OCI-LY7 (cell line): ENCODE measurements around the gene SLC16A13. TPM values are rescaled to one million over a fixed set of nuclear protein-coding genes. Genes with fewer than 3 reads are reported as not detected.

Source experiments
- BruUV-seq: library from RNA; stranded (reverse); fragments of 400-500 nt; replicated peaks from 2 replicates; lab custom pipeline; 2021; lab: Mats Ljungman, UMichigan
- CTCF ChIA-PET: fragments of 300-600 bp; sonication (Branson Sonifier 250); formaldehyde crosslinking; loops from one replicate; lab custom pipeline; 2022; ENCODE audit warnings: antibody characterized with exemption; ENCODE audit not compliant: unreplicated experiment; lab: Charles Lee
- POLR2A ChIA-PET: fragments of 300-600 bp; sonication (Branson Sonifier 250); formaldehyde crosslinking; loops from one replicate; lab custom pipeline; 2022; ENCODE audit warnings: antibody characterized with exemption; lab: Charles Lee
- DNase-seq: peaks from one replicate; pipeline ENCODE4 v3.0.0-alpha.2; 2015; ENCODE audit warnings: low spot score
- H2AFZ ChIP-seq: fragments of 200-600 bp; sonication (generic), shearing (Covaris generic); 2 replicates; pipeline ENCODE4 v1.6.1; 2014; ENCODE audit warnings: mild to moderate bottlenecking, antibody characterized with exemption, low read length, moderate library complexity
- H3K27ac ChIP-seq: fragments of 200-600 bp; sonication (generic); 2 replicates; pipeline ENCODE4 v1.5.1; 2014; ENCODE audit warnings: mixed run types, low read depth, mild to moderate bottlenecking, moderate library complexity, low read length, inconsistent platforms; ENCODE audit not compliant: poor library complexity, severe bottlenecking
- H3K36me3 ChIP-seq: fragments of 200-600 bp; sonication (generic); 2 replicates; pipeline ENCODE4 v1.6.1; 2014; ENCODE audit warnings: mild to moderate bottlenecking, antibody characterized with exemption, low read length, moderate library complexity, mixed read lengths; ENCODE audit not compliant: insufficient read depth
- H3K4me1 ChIP-seq: fragments of 200-600 bp; sonication (generic); 2 replicates; pipeline ENCODE4 v1.5.1; 2014; ENCODE audit warnings: mild to moderate bottlenecking, low read length; ENCODE audit not compliant: insufficient read depth, poor library complexity, severe bottlenecking
- H3K4me2 ChIP-seq: fragments of 200-600 bp; sonication (generic); 2 replicates; pipeline ENCODE4 v1.6.1; 2014; ENCODE audit warnings: mild to moderate bottlenecking, low read length
- H3K4me3 ChIP-seq: fragments of 200-600 bp; sonication (generic); 2 replicates; pipeline ENCODE4 v1.5.1; 2014; ENCODE audit warnings: mild to moderate bottlenecking, low read depth, low read length; ENCODE audit not compliant: poor library complexity, severe bottlenecking
- H3K79me2 ChIP-seq: fragments of 200-600 bp; sonication (generic); 2 replicates; pipeline ENCODE4 v1.6.1; 2016; ENCODE audit warnings: low read depth, mild to moderate bottlenecking, low read length, moderate library complexity, mixed read lengths; ENCODE audit not compliant: insufficient read depth
- H3K9me2 ChIP-seq: fragments of 200-600 bp; sonication (generic); 2 replicates; pipeline ENCODE4 v1.6.1; 2016; ENCODE audit warnings: mild to moderate bottlenecking, low read length, mixed read lengths; ENCODE audit not compliant: insufficient read depth
- H3K9me3 ChIP-seq: fragments of 200-600 bp; sonication (generic); 2 replicates; pipeline ENCODE4 v1.6.1; 2014; ENCODE audit warnings: mild to moderate bottlenecking, mixed run types, low read length, mixed read lengths
- H4K20me1 ChIP-seq: fragments of 200-600 bp; sonication (generic); 2 replicates; pipeline ENCODE4 v1.6.1; 2014; ENCODE audit warnings: mild to moderate bottlenecking, antibody characterized with exemption, low read length, moderate library complexity, mixed read lengths; ENCODE audit not compliant: insufficient read depth
- EZH2phosphoT487 ChIP-seq: fragments of 200-600 bp; sonication (generic); IDR thresholded peaks from 2 replicates; pipeline ENCODE4 v1.6.1; 2018; ENCODE audit warnings: low read depth, borderline replicate concordance, mild to moderate bottlenecking, mixed run types, antibody characterized with exemption, low read length, moderate library complexity, mixed read lengths
- intact Hi-C: fragments of 100-400 bp; cut with micrococcal nuclease; formaldehyde crosslinking; loops from one replicate; pipeline ENCODE4 v1.10.0; 2022; ENCODE audit not compliant: unreplicated experiment
- total RNA-seq, 2 experiments: library from RNA; depleted of rRNA in 1 of 2; stranded (reverse); fragments of >200 nt in 1 of 2; shearing (Covaris generic) in 1 of 2; gene quantifications; 2 replicates each; pipeline ENCODE4 v1.2.3, GENCODE V29; 2014 to 2022
- TF ChIP-seq, protein P1 (sequence below): fragments of 200-600 bp; sonication (generic); conservative IDR thresholded peaks from 2 replicates; pipeline ENCODE4 v1.5.1; 2014; ENCODE audit warnings: mild to moderate bottlenecking, antibody characterized with exemption, low read length, moderate library complexity, mixed read lengths

SLC16A13 gene
- total RNA-seq, 2 experiments from 2014 or later, result 2.8 to 22.5 TPM

DNA sequence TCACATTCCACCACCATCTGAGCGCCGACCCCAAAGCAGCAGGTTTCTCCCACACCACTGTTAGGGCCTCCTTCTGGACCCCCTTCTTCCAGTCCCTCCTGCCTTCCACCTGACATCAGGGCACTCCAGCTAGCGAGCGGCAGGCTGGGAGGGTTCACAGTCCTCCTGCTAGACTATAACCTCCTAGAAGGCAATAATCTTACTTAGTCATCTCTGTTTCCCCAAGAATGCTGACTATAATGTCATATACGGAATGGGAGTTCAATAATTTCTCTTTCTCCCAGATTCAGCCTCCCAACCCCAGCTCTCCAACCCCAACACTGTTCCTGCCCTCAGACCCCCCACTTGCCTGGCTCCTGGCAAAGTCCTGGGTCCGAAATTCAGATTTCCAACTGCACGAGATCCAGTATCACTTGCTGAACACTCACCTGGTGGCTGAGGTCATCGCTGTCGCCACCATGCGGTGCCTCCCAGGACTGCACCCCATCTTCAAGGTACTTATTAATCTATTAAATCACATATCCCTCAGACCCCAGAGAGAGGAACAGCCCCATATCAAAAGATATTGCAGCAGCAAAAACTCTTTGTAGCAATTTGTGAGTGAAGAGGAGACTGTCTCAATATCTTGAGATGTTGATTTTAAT, 34.4 kb upstream of the SLC16A13 start:
- H3K36me3 ChIP-seq, result peaks cover 36% of the 10 kb centered on the region
- no TSS peak for BruUV-seq
- no peaks in the 10 kb centered on the region for H3K9me3 ChIP-seq
- intact Hi-C loops, result no loop called here
- no peak for DNase-seq
- no peaks in the 10 kb centered on the region for H3K79me2 ChIP-seq
- no peak overlapping the region for H3K4me3 ChIP-seq
- no peak overlapping the region for H3K4me2 ChIP-seq
- H3K9me2 ChIP-seq, result no peaks in the 10 kb centered on the region
- TF ChIP-seq, protein P1, sequence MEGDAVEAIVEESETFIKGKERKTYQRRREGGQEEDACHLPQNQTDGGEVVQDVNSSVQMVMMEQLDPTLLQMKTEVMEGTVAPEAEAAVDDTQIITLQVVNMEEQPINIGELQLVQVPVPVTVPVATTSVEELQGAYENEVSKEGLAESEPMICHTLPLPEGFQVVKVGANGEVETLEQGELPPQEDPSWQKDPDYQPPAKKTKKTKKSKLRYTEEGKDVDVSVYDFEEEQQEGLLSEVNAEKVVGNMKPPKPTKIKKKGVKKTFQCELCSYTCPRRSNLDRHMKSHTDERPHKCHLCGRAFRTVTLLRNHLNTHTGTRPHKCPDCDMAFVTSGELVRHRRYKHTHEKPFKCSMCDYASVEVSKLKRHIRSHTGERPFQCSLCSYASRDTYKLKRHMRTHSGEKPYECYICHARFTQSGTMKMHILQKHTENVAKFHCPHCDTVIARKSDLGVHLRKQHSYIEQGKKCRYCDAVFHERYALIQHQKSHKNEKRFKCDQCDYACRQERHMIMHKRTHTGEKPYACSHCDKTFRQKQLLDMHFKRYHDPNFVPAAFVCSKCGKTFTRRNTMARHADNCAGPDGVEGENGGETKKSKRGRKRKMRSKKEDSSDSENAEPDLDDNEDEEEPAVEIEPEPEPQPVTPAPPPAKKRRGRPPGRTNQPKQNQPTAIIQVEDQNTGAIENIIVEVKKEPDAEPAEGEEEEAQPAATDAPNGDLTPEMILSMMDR, result peak; percentile 62
- no peak for TF ChIP-seq EZH2phosphoT487
- POLR2A ChIA-PET, result no interaction called here
- CTCF ChIA-PET, result no interaction called here
- no peak overlapping the region for H2AFZ ChIP-seq
- H3K27ac ChIP-seq, result no peak overlapping the region
- no peaks in the 10 kb centered on the region; the same call in 1 of the 2 replicates for H4K20me1 ChIP-seq
- H3K4me1 ChIP-seq, result no peaks in the 10 kb centered on the region

DNA sequence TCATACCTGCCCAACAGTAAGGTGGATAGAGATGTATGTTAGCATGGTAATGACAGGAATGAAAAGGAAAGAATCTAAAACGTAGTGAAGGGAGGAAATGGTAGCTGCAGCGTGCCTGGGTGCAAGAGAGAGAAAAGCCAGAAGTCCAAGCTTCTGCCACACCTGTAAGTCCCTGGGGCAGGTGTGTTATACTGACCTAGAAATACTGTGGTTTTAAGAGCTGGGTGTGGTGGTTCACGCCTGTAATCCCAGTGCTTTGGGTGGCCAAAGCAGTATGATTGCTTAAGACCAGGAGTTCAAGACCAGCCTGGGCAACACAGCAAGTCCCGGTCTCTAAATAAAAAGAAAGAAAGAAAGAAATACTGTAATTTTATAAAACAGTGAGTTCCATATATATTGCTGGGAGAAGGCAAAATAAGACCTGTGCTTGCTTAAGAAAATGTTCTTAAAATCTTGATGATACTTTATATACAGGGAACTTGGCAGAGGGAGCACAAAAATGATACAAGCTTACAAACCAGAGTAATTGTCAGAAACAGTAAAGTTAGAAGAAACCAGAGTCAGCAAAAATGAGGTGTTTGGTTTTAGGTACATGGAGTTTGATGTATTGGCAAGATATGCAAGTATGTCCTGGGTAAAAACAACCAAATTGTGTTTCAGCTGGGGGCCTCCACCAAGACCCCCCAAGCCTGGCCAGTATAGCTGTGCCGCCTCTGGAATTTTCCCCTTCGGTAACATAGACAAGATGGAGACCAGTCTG, 33.3 kb upstream of the SLC16A13 start:
- TF ChIP-seq EZH2phosphoT487, result no peak
- TF ChIP-seq, protein P1, result no peak
- ChIA-PET CTCF (no interaction called here), POLR2A (interaction anchor here (0.9 kb wide), 1 partner anchor 9 kb away, joined by 3 read pairs; no protein-coding TSS in a partner anchor)
- intact Hi-C loops, result no loop called here
- Histone ChIP-seq H3K9me2 (no peaks in the 10 kb centered on the region), H4K20me1 (no peaks in the 10 kb centered on the region; the same call in 1 of the 2 replicates), H3K36me3 (peaks cover 36% of the 10 kb centered on the region), H3K79me2 (no peaks in the 10 kb centered on the region), H3K4me3 (no peak overlapping the region), H3K27ac (no peak overlapping the region), H3K4me1 (no peaks in the 10 kb centered on the region), H3K4me2 (no peak overlapping the region), H2AFZ (no peak overlapping the region), H3K9me3 (no peaks in the 10 kb centered on the region)
- no peak for DNase-seq
- BruUV-seq, result no TSS peak
